Liver (tissue), 9 donors: ENCODE measurements around the gene PSEN2. TPM values are rescaled to one million over a fixed set of nuclear protein-coding genes. Genes with fewer than 3 reads are reported as not detected.

Experiments
- DNase-seq: peaks from one replicate; pipeline ENCODE4 v3.0.0-alpha.2; 2017; ENCODE audit warnings: low spot score
- H3K27ac ChIP-seq, 2 donors: one replicate each; pipeline ENCODE4 v1.7.0; 2013; ENCODE audit warnings: inconsistent platforms in 2 of 2, low read length in 2 of 2, control low read depth in 1 of 2, low read depth in 1 of 2, mild to moderate bottlenecking in 1 of 2
- H3K27me3 ChIP-seq, 4 donors: one replicate each; pipeline versions ENCODE4 v1.6.1 to v1.7.0; 2013; ENCODE audit warnings: low read length in 3 of 4, inconsistent platforms in 1 of 4, mild to moderate bottlenecking in 1 of 4, moderate library complexity in 1 of 4; ENCODE audit not compliant: control insufficient read depth in 4 of 4, insufficient read depth in 4 of 4
- H3K36me3 ChIP-seq, 4 donors: one replicate each; pipeline versions ENCODE4 v1.6.1 to v1.7.0; 2013; ENCODE audit warnings: low read length in 3 of 4, mild to moderate bottlenecking in 3 of 4, low read depth in 1 of 4, moderate library complexity in 1 of 4; ENCODE audit not compliant: control insufficient read depth in 4 of 4, insufficient read depth in 3 of 4
- H3K4me1 ChIP-seq, 4 donors: one replicate each; pipeline versions ENCODE4 v1.6.1 to v1.7.0; 2013; ENCODE audit warnings: low read length in 3 of 4, mild to moderate bottlenecking in 3 of 4, moderate library complexity in 1 of 4; ENCODE audit not compliant: control insufficient read depth in 4 of 4, insufficient read depth in 4 of 4
- H3K4me3 ChIP-seq, 3 donors: one replicate each; pipeline versions ENCODE4 v1.6.1 to v1.7.0; 2013; ENCODE audit warnings: low read length in 3 of 3, control low read depth in 1 of 3, low read depth in 1 of 3, mild to moderate bottlenecking in 1 of 3
- H3K9ac ChIP-seq, 2 donors: one replicate each; pipeline ENCODE4 v1.7.0; 2013; ENCODE audit warnings: low read length in 2 of 2, mild to moderate bottlenecking in 2 of 2, moderate library complexity in 2 of 2, control low read depth in 1 of 2, low read depth in 1 of 2
- H3K9me3 ChIP-seq, 4 donors: one replicate each; pipeline versions ENCODE4 v1.6.1 to v1.7.0; 2013; ENCODE audit warnings: low read length in 3 of 4; ENCODE audit not compliant: control insufficient read depth in 4 of 4
- EGR1 ChIP-seq, 2 donors: IDR thresholded peaks; 2 replicates each; pipeline ENCODE4 v1.6.1; 2016 to 2018; ENCODE audit warnings: antibody characterized with exemption in 2 of 2, low read depth in 2 of 2
- FOXA1 ChIP-seq: IDR thresholded peaks from 2 replicates; pipeline ENCODE4 v1.6.1; 2016; ENCODE audit warnings: antibody characterized with exemption
- FOXA2 ChIP-seq: IDR thresholded peaks from 2 replicates; pipeline ENCODE4 v1.6.1; 2016; ENCODE audit warnings: antibody characterized with exemption
- GABPA ChIP-seq, 2 donors: IDR thresholded peaks in 1 of 2; conservative IDR thresholded peaks in 1 of 2; 2 replicates each; pipeline ENCODE4 v1.6.1; 2016; ENCODE audit warnings: antibody characterized with exemption in 2 of 2, mild to moderate bottlenecking in 1 of 2, moderate library complexity in 1 of 2
- HNF4A ChIP-seq, 2 donors: conservative IDR thresholded peaks; 2 replicates each; pipeline ENCODE4 v1.6.1; 2016; ENCODE audit warnings: antibody characterized with exemption in 2 of 2, mild to moderate bottlenecking in 2 of 2
- HNF4G ChIP-seq: IDR thresholded peaks from 2 replicates; pipeline ENCODE4 v1.6.1; 2016; ENCODE audit warnings: antibody characterized with exemption
- JUND ChIP-seq, 2 donors: IDR thresholded peaks; 2 replicates each; pipeline ENCODE4 v1.6.1; 2016; ENCODE audit warnings: antibody characterized with exemption in 2 of 2
- NR2F2 ChIP-seq: IDR thresholded peaks from 2 replicates; pipeline ENCODE4 v1.6.1; 2016; ENCODE audit warnings: antibody characterized with exemption
- RAD21 ChIP-seq, 2 donors: IDR thresholded peaks; 2 replicates each; pipeline ENCODE4 v1.6.1; 2016; ENCODE audit warnings: antibody characterized with exemption in 2 of 2, mild to moderate bottlenecking in 2 of 2
- RXRA ChIP-seq, 2 donors: IDR thresholded peaks; 2 replicates each; pipeline ENCODE4 v1.6.1; 2017 to 2018; ENCODE audit warnings: antibody characterized with exemption in 2 of 2, mild to moderate bottlenecking in 1 of 2
- SP1 ChIP-seq: IDR thresholded peaks from 2 replicates; pipeline ENCODE4 v1.6.1; 2018; ENCODE audit warnings: antibody characterized with exemption, mild to moderate bottlenecking
- TAF1 ChIP-seq: conservative IDR thresholded peaks from 2 replicates; pipeline ENCODE4 v1.6.1; 2016; ENCODE audit warnings: antibody characterized with exemption, mild to moderate bottlenecking
- YY1 ChIP-seq: IDR thresholded peaks from 2 replicates; pipeline ENCODE4 v1.6.1; 2016; ENCODE audit warnings: antibody characterized with exemption, mild to moderate bottlenecking
- WGBS: extraction: QIAGEN DNeasy Blood & Tissue Kit; methylation state at CpG from one replicate; pipeline ENCODE4 v1.1.7; 2013; 5-methylcytosine and 5-hydroxymethylcytosine counted together
- polyA plus RNA-seq, 2 donors: library from polyadenylated mRNA; stranded (reverse) in 1 of 2; unstranded in 1 of 2; fragments of 200-250 nt in 1 of 2; fragments of >200 nt in 1 of 2; fragmentation: Nextera tagmentation in 1 of 2; extraction: Ambion mirVana in 1 of 2; gene quantifications; one replicate each; pipeline versions ENCODE4 v1.2.1 to v1.2.3, GENCODE V29; 2013 to 2015
- total RNA-seq, 2 donors: library from RNA; depleted of rRNA; stranded (reverse); fragments of >200 nt; gene quantifications; one replicate each; pipeline ENCODE4 v1.2.3, GENCODE V29; 2014
- TF ChIP-seq, protein P1 (sequence below): IDR thresholded peaks from 2 replicates; pipeline ENCODE4 v1.6.1; 2016; ENCODE audit warnings: antibody characterized with exemption
- TF ChIP-seq, protein P2 (sequence below): IDR thresholded peaks from 2 replicates; pipeline ENCODE4 v1.6.1; 2016; ENCODE audit warnings: antibody characterized with exemption
- TF ChIP-seq, protein P3 (sequence below): IDR thresholded peaks from 2 replicates; pipeline ENCODE4 v1.6.1; 2016; ENCODE audit warnings: antibody characterized with exemption
- TF ChIP-seq, protein P4 (sequence below): fragments of 150-350 bp; IDR thresholded peaks from 2 replicates; pipeline ENCODE4 v1.5.1; 2017; ENCODE audit warnings: improper control_type of control experiment, low read depth, low read length; ENCODE audit not compliant: missing input control
- TF ChIP-seq, protein P5 (sequence below): IDR thresholded peaks from 2 replicates; pipeline ENCODE4 v1.6.1; 2016; ENCODE audit warnings: antibody characterized with exemption, mild to moderate bottlenecking
- donor health status: healthy.
- donor health status: healthy.
- donor health status: healthy.
- donor health status: healthy.
- donor health status: healthy.

Gene PSEN2
- total and polyA plus RNA-seq, 4 donors = 6.9 to 19.0 (median 10.8) TPM

DNA sequence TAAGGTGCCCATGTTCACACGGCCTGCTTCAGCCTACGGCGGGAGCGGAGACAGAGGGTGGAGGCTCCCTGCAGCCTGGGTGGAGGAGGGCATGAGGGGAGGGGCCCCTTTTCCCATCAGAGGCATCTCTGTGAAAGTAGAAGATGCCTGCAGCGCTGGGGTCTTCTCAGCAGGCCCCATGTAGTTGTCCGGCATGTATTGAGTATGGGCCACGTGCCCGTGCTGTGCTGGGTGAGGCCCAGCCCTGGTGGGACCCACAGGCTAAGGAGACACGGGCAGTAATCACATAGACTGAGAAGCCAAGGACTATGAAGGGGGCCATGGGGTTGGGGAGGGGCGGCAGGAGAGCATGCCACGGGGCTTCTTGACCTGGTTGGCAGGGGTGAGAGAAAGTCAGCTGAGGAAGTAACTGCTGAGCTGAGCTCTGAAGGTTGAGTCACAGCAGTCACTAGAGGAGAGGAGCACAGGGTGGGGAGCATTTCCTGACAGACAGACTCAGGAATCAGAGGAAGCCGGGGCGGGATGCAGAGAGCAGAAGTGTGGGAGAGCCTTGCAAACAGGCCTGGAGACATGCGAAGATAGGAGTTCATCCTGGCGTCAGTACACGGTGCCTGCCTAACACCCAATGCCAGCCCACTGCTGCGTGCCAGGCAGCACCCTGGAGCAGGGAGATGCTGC is 21.6 kb downstream of the PSEN2 start (continued):
- TF ChIP-seq, protein P1, sequence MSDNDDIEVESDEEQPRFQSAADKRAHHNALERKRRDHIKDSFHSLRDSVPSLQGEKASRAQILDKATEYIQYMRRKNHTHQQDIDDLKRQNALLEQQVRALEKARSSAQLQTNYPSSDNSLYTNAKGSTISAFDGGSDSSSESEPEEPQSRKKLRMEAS = no peak
- no peak for TF ChIP-seq TAF1

DNA sequence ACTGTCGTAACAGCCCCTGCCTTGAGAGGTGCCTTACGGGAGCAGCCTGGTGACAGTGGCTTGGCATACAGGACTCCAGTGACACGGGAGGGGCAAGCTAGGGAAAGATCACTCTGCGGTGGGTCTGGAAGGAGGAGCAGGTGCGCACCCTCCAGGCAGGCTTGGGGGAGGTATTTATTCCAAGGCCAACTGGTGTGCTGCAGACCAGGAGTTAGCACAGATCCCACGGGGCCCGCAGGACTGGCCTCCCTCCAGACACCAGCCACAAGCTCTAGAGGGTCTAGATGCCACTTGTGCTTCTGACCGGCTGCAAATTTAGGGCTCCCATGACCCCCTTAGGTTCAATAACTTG is 22.1 kb downstream of the PSEN2 start:
- no peak overlapping the region for H3K9ac ChIP-seq
- TF ChIP-seq TAF1 = no peak
- TF ChIP-seq YY1 = no peak
- TF ChIP-seq SP1 = no peak
- TF ChIP-seq, protein P2, sequence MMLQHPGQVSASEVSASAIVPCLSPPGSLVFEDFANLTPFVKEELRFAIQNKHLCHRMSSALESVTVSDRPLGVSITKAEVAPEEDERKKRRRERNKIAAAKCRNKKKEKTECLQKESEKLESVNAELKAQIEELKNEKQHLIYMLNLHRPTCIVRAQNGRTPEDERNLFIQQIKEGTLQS = no peak
- TF ChIP-seq, protein P3, sequence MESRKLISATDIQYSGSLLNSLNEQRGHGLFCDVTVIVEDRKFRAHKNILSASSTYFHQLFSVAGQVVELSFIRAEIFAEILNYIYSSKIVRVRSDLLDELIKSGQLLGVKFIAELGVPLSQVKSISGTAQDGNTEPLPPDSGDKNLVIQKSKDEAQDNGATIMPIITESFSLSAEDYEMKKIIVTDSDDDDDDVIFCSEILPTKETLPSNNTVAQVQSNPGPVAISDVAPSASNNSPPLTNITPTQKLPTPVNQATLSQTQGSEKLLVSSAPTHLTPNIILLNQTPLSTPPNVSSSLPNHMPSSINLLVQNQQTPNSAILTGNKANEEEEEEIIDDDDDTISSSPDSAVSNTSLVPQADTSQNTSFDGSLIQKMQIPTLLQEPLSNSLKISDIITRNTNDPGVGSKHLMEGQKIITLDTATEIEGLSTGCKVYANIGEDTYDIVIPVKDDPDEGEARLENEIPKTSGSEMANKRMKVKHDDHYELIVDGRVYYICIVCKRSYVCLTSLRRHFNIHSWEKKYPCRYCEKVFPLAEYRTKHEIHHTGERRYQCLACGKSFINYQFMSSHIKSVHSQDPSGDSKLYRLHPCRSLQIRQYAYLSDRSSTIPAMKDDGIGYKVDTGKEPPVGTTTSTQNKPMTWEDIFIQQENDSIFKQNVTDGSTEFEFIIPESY = no peak
- TF ChIP-seq, protein P4, sequence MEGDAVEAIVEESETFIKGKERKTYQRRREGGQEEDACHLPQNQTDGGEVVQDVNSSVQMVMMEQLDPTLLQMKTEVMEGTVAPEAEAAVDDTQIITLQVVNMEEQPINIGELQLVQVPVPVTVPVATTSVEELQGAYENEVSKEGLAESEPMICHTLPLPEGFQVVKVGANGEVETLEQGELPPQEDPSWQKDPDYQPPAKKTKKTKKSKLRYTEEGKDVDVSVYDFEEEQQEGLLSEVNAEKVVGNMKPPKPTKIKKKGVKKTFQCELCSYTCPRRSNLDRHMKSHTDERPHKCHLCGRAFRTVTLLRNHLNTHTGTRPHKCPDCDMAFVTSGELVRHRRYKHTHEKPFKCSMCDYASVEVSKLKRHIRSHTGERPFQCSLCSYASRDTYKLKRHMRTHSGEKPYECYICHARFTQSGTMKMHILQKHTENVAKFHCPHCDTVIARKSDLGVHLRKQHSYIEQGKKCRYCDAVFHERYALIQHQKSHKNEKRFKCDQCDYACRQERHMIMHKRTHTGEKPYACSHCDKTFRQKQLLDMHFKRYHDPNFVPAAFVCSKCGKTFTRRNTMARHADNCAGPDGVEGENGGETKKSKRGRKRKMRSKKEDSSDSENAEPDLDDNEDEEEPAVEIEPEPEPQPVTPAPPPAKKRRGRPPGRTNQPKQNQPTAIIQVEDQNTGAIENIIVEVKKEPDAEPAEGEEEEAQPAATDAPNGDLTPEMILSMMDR = no peak
- TF ChIP-seq JUND (IDR thresholded peaks at IDR 0.05) = no peak
- no peak for TF ChIP-seq RXRA (IDR thresholded peaks at IDR 0.05)
- TF ChIP-seq HNF4G = no peak
- no peak for TF ChIP-seq NR2F2
- no peak for TF ChIP-seq FOXA2
- no peak for TF ChIP-seq RAD21 (IDR thresholded peaks at IDR 0.05)
- TF ChIP-seq FOXA1 = no peak
- no peak for TF ChIP-seq EGR1 (IDR thresholded peaks at IDR 0.05; ENCODE audit: low read depth in 2 of 2)
- no peak for TF ChIP-seq HNF4A (conservative IDR thresholded peaks at IDR 0.05)
- TF ChIP-seq, protein P1 = no peak
- no peak for TF ChIP-seq GABPA (IDR thresholded peaks at IDR 0.05 in 1 of 2, conservative IDR thresholded peaks at IDR 0.05 in 1 of 2)
- TF ChIP-seq, protein P5, sequence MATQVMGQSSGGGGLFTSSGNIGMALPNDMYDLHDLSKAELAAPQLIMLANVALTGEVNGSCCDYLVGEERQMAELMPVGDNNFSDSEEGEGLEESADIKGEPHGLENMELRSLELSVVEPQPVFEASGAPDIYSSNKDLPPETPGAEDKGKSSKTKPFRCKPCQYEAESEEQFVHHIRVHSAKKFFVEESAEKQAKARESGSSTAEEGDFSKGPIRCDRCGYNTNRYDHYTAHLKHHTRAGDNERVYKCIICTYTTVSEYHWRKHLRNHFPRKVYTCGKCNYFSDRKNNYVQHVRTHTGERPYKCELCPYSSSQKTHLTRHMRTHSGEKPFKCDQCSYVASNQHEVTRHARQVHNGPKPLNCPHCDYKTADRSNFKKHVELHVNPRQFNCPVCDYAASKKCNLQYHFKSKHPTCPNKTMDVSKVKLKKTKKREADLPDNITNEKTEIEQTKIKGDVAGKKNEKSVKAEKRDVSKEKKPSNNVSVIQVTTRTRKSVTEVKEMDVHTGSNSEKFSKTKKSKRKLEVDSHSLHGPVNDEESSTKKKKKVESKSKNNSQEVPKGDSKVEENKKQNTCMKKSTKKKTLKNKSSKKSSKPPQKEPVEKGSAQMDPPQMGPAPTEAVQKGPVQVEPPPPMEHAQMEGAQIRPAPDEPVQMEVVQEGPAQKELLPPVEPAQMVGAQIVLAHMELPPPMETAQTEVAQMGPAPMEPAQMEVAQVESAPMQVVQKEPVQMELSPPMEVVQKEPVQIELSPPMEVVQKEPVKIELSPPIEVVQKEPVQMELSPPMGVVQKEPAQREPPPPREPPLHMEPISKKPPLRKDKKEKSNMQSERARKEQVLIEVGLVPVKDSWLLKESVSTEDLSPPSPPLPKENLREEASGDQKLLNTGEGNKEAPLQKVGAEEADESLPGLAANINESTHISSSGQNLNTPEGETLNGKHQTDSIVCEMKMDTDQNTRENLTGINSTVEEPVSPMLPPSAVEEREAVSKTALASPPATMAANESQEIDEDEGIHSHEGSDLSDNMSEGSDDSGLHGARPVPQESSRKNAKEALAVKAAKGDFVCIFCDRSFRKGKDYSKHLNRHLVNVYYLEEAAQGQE = no peak
- no peaks in the 10 kb centered on the region for H3K9me3 ChIP-seq
- H3K4me1 ChIP-seq = peaks cover 0 to 3% (median 0%) of the 10 kb centered on the region in 4 donors
- no peak overlapping the region for H3K27ac ChIP-seq
- WGBS = 85% methylated on average over 8 of the region's 8 CpGs
- no peak overlapping the region for H3K4me3 ChIP-seq
- H3K27me3 ChIP-seq = no peaks in the 10 kb centered on the region
- peaks cover 7 to 50% (median 20%) of the 10 kb centered on the region in 4 donors for H3K36me3 ChIP-seq
- no peak for DNase-seq
